Lower leg skin (tissue), 3 donors: ENCODE measurements around the gene INSL3.

Experiments used
- CTCF ChIP-seq, 3 donors: fragments of 450-650 bp; IDR thresholded peaks; one replicate each; pipeline ENCODE4 v1.5.1; 2016; ENCODE audit warnings: antibody characterized with exemption in 3 of 3, mild to moderate bottlenecking in 3 of 3, moderate library complexity in 2 of 3
- POLR2A ChIP-seq, 2 donors: fragments of 450-650 bp; IDR thresholded peaks; one replicate each; pipeline ENCODE4 v1.6.1; 2016 to 2017; ENCODE audit warnings: antibody characterized with exemption in 2 of 2, mild to moderate bottlenecking in 1 of 2, moderate library complexity in 1 of 2

- TF ChIP-seq CTCF (IDR thresholded peaks at IDR 0.05) (no peak), POLR2A (IDR thresholded peaks at IDR 0.05) (no peak)
These were observed 23.7 kb downstream of the INSL3 start for GRCh38 chr19:17797424-17798201.
